ENCODE data around the gene MED9.

Gene MED9

GRCh38 chr17:17491546-17491988 is 14.8 kb downstream of the MED9 start:
- DNase-seq (ENCODE audit: low spot score) = no peak

DNA sequence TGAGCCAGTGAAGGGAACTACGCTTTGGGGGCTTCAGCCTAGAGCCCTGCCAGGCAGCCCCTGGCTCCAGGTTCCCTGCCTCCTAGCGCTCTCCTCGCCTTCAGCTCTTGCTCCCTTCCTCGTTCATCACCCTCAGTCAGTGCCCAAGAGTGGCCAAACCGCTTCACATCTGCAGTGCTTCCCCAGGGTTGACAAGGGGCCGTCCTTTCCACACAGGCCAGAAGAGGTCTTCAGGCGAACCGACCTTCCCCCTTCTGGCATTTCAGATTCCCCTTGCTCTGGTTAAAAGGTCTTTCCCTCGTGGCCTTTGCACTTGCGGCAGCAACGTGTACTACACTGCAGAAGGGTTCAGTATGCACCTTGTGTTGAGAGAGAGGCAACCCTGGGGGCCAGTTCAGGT is 15.3 kb downstream of the MED9 start:
- DNase-seq (ENCODE audit: low spot score) = no peak

DNA sequence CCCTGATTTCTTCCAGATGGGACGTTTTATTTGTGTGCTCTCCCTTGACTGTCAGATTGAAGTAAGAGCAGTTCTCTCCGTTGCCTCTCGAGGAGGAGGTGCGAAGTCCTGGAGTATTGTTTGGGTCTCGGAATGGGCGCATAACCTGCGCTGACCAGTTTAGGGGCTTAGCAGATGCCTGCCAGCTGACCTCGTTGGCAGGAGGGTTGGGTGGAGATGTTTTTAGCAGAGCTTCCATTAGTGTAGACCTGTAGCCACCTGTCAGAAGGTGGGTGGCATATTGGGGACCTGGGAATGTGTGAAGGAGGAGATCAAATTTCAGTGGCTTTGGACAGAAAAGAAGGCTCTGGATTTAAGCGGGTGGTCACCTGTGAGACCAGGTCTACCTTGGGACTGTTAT is 15.8 kb downstream of the MED9 start:
- DNase-seq (ENCODE audit: low spot score) = no peak

GRCh38 chr17:17493249-17493985 is 16.6 kb downstream of the MED9 start:
- no peak for DNase-seq (ENCODE audit: low spot score)

DNA sequence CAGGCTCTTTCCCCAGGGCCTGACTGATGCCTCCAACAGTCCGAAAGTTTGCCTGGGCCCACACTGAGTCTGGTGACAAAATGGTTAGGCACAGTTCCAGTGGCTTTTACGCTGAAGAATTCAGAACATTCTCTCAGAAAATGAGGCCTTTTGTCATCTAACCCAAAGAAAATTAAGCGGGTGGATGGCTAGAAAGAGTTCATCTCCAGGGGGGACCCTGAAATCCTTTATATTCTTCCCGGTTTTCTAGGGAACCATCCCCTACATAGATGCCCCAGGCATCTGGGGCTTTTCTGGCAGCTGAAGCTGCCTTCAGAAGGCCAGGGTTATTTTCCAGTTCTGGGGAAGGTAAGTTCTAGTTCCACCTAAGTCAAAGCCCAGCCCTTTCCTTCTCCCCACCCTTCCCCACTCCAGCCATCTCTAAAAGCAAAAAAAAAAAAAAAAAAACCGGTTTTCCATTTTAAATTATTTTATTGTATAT is 17.2 kb downstream of the MED9 start:
- no peak for DNase-seq (ENCODE audit: low spot score)

DNA sequence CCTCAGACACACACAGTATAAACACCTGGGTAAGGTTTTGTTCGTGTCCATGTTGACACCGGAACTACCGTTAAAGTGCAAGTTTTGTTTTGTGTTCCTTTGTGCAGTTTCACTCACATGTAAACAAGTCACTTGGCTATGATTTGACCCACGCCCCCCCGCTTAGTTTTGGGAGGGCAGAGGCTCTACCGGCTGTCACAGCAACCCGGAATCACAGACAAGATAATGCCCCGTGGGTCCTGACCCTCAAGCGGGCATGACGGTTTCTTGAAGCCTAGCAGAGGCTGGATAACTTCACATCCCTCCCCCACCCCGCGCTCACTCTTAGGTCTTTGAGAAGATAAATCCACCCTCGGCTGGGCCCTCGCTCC is 17.7 kb downstream of the MED9 start:
- no peak for DNase-seq (ENCODE audit: low spot score)

DNA sequence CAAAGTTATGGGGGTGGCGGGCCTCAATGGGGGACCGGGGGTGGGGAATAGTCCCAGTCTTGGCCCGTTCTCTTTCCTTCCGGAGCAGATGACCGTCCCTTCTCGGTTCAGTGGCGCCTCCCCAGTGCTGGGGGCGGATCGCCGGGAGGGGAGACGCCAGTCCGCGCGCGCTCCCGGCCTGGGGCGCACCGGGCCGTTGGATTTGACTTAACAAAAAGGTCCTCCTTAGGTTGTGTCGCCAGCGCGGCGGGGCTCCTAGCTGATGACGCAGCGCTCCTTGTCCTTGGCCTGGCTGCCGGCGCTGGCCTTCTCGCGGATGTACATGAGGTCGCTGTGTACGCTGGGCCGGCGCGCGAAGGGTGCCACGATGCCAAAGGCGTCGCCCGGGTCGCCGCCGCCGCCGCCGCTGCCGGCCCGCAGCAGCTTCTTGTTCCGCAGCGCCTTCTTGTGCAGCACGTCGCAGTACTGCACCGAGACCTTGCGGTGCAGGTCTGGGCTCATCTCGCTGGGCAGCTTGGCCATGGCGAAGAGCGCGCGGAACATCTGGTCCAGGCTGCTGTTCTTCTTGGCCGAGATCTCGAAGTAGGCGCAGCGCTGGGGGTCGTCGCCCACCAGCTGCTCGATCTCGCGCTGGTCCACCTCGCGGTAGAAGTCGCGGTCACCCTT is 18.2 kb downstream of the MED9 start:
- no peak for DNase-seq (ENCODE audit: low spot score)

GRCh38 chr17:17495536-17496188 is 18.9 kb downstream of the MED9 start:
- no peak for DNase-seq (ENCODE audit: low spot score)

DNA sequence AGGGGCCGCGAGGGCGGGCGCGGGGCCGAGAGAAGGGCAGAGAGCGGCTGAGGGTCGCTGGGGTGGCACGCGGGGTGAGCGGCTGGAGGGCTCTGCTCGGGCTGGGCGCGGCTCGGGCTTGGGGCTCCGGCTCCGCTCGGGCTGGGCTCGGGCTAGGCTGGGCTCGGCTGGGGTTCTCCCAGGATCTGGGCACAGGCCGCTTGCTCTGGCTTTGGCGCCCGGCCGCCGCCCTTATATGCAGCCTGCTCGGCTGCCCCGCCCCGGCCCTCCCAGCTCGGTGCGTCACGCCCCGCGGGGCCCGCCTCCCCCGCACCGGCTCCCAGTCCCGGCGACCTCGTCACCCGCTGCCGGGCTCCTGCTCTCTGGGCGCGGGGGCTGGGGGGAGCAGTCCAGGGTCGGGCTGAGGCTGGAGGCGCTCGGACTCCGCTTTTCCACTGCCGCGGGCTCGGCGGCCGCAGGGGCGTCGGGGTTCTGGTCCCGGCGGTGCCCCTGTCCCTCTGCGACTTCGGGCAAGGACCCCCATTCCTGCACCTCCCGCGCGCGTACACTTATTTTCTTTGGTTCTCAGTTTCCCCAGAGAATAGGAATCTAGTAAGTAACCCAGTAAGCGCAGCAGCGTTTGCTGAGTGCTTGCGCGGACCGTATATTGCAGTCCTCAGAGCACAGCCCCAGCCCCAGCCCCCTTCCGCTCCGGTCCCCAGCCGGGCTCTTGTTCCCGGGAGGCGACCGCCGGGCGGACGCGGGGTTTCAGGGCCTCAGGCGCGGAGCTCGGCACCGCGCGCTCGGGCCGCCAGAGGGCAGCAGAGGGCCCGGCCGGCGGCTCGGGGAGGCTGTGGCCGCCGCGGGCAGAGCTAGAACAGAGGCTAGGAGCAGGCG is 19.6 kb downstream of the MED9 start, which contains the start of gene RASD1:
RASD1 (minus strand) TSS at position 207 of the 876 bp plus-strand sequence. CDS start 214 bp downstream, outside the sequence.
- DNase-seq (ENCODE audit: low spot score) = peak; percentile 68

GRCh38 chr17:17497065-17497844 is 20.5 kb downstream of the MED9 start:
- DNase-seq (ENCODE audit: low spot score) = no peak

GRCh38 chr17:17497845-17498520 is 21.2 kb downstream of the MED9 start:
- DNase-seq (ENCODE audit: low spot score) = no peak

DNA sequence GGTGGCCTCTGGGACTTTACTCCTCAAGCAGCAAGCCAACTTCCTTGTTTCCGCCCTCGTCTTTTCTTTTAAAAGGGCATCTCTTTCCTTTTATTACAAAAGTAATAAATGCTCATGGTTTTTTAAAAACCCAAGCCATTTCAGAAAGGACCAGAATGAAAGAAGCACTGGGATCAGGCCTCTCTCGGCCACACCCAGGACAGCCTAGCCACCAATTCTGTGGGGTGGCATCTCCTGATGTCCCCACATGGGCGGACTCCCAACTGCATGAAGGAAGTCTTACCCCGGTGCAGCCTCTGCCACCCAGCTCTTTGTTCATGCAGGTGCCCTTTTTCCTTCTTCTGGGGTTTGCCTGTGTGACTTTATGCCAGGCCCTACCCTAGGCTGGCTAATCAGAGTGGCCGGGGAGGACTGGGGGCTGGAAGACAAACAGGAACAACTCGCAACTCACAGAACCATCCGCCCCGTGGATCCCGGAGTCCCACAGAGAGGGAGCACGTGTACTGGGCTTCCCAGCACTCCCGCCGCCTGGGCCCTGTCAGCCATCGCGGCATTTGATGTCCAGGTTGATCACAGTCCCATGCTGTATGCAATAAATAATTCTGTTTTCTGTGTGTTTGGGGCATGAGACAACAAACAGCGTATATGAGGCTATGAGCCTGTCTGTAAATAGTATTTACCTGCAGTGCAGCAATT is 22.0 kb downstream of the MED9 start:
- DNase-seq (ENCODE audit: low spot score) = no peak

GRCh38 chr17:17499402-17500145 is 22.8 kb downstream of the MED9 start:
- no peak for DNase-seq (ENCODE audit: low spot score)

DNA sequence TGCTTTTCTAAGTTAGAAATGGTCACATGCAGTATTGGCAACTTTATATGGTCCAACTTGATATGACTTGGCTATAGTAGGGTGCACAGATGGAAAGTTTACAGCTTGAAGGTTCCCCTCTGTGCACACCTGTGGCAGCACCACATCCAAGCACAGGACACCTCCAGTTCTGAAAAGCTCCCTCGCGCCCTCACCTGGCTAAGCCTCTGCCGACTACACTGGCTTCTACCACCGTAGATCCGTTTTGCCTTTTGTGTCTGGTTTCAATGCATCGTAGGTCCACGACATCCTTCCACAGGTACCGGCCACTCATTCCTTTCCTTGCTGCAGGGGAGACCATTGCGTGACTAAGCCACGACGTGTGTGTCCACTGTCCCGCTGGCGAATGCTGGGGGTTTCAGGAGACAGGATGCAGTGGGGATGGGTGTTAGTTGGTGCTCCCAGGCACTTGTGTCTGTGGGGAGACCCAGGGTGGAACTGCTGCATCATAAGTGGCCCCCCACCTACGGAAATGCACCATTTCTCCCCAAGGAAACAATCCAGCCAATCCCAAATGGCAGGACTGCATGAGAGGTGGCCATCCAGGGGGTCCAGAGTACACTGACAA is 24.3 kb downstream of the MED9 start:
- no peak for DNase-seq (ENCODE audit: low spot score)

DNA sequence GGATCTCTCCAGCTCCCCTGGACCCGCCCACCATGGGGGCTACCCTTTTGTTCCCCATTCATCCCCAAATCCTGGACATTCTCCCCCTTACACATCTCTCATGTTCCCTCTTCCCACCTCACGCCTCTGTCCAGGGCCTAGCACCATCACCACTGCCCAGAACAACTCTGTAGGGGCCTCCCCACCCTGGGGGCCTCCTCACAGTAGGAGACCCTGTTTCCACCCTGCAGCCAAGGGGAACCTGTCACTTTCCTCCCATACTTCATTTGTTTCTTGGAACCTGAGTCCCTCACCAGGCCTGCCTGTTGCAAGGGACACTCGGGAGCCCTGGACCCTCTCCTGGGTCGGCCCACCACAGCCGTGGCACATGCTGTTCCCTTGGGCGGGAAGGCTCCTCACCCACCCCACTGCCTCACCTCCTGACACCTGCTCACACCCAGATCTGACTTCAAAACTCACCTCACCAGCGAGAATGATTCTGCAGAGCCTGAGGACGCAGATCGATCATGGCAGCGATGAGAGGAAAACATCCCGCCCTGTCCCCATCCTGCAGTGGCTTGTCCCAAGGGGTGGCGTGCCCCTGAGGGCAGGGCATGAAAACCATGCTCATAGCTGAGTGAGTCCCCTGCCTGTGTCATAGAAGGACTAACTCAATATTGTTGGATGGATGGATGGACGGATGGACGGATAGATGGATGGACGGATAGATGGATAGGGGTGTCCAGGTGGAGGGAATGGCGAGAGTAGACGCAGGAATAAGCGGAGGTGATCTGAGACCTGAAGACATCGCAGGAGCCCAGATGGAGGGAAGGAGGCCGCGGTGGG is 26.2 kb downstream of the MED9 start:
- no peak for DNase-seq (ENCODE audit: low spot score)

DNA sequence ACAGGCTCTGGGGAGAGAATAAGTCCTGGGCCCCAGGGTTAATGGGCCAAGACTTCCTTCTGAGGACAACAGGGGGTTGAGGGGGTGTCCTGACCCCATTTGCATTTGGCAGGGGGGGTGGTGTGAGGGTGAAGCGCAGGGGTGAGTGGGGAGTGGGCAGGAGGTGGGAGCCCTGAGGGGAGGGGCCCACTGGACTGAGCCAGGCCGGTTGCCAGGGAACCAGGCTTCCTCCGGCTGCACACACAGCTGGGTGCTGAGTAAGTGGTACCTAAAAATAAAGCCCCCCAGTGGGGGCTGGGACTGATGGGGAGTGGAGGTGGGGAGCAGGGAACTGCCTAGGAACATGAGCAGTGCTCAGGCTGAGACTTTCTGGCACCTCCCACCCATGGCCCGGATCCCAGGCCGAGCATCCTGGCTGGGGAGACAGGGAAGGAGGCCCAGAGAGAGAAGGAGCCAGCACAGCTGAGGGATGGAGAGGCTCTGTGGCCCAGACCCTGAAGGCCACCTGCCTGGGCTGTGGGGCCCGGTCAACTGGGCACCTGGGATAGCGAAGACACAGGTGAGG is 26.8 kb downstream of the MED9 start:
- DNase-seq (ENCODE audit: low spot score) = no peak

DNA sequence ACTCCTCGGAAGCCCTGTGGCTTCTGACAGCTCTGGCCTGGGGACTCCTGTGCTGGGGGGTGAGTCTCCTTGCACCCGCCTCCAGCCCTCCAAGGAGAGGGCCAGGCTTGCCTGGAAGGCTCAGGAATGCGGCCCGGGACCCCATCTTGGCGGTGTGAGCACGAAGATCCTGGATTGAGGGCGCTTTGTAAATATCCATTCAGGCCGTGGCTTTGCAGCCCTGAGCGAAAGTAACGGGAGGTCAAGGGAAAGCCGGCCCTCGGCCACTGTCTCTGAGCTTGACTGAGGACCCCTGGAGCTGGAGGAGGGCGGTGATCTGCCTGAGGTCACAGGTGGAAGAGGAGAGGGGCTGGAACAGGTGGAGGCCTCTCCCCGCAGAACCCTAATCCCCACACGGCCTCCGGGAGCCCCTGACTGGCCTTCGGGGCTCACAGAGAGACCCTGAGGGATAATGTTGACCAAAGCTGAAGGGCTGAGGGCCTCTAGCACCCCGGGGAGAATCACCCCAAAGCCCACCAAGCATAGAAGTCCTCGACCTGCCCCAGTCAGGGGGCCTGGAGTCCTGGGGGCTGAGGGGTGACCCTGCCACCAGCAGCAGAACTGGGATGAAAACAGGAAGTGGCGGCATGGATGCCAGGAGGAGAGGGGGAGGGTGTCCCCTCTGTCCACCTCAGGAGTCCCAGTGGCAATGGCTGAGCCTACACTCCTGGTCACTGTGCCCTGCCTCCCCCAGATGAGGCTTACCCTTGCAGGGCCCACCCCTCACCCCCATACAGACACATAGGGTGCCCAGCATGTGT is 27.7 kb downstream of the MED9 start:
- DNase-seq (ENCODE audit: low spot score) = no peak

All from NAMALWA (cell line).